GM19351 (cell line): ENCODE measurements around the gene PKIB.

ENCODE experiments used
- ATAC-seq: cut with Tn5 transposase; IDR thresholded peaks from one replicate; pipeline ENCODE4 v1.9.1; 2021; ENCODE audit warnings: mild to moderate bottlenecking, moderate library complexity; ENCODE audit not compliant: unreplicated experiment

PKIB gene

GRCh38 chr6:122665929-122666328, 55.7 kb downstream of the PKIB start:
- no peak for ATAC-seq

GRCh38 chr6:122666418-122666817, 56.2 kb downstream of the PKIB start:
- ATAC-seq = no peak

GRCh38 chr6:122669418-122669817, 59.2 kb downstream of the PKIB start:
- no peak for ATAC-seq

- ATAC-seq = no peak
These were observed 59.7 kb downstream of the PKIB start for GRCh38 chr6:122669868-122670267.

- no peak for ATAC-seq
These were observed 61.0 kb downstream of the PKIB start for GRCh38 chr6:122671251-122671650.

- peak; percentile 70 for ATAC-seq
These were observed 63.2 kb downstream of the PKIB start for GRCh38 chr6:122673343-122673961.

- no peak for ATAC-seq
These were observed 65.9 kb downstream of the PKIB start for GRCh38 chr6:122676146-122676545.

GRCh38 chr6:122676688-122677087, 66.5 kb downstream of the PKIB start:
- no peak for ATAC-seq

GRCh38 chr6:122677406-122677805, 67.2 kb downstream of the PKIB start:
- ATAC-seq = no peak

GRCh38 chr6:122678841-122679240, 68.6 kb downstream of the PKIB start:
- no peak for ATAC-seq

- ATAC-seq = no peak
These were observed 71.5 kb downstream of the PKIB start for GRCh38 chr6:122681705-122682104.

- ATAC-seq = no peak
These were observed 73.9 kb downstream of the PKIB start for GRCh38 chr6:122683989-122684651.

GRCh38 chr6:122692175-122692598, 82.0 kb downstream of the PKIB start:
- ATAC-seq = no peak

- no peak for ATAC-seq
These were observed 82.8 kb downstream of the PKIB start for GRCh38 chr6:122692807-122693580.

GRCh38 chr6:122694075-122694474, 83.9 kb downstream of the PKIB start:
- ATAC-seq = no peak

- ATAC-seq = no peak
These were observed 84.4 kb downstream of the PKIB start for GRCh38 chr6:122694602-122695001.

- no peak for ATAC-seq
These were observed 85.0 kb downstream of the PKIB start for GRCh38 chr6:122695188-122695587.

- no peak for ATAC-seq
These were observed 85.9 kb downstream of the PKIB start for GRCh38 chr6:122696079-122696478.

- ATAC-seq = no peak
These were observed 86.6 kb downstream of the PKIB start for GRCh38 chr6:122696853-122697252.

GRCh38 chr6:122697458-122697857, 87.3 kb downstream of the PKIB start:
- no peak for ATAC-seq

- no peak for ATAC-seq
These were observed 91.5 kb downstream of the PKIB start for GRCh38 chr6:122701666-122702065.

- ATAC-seq = no peak
These were observed 92.6 kb downstream of the PKIB start for GRCh38 chr6:122702841-122703240.
